DOHH2 (cell line): ENCODE measurements around the gene TRIM38.
"Not testable (repeated sequence)": the region's sequence is repeated elsewhere in the genome, so short reads cannot be mapped to it uniquely, and the experiment has no call there.

Source experiments
- H3F3A ChIP-seq: fragments of 200-600 bp; sonication (generic), shearing (Covaris generic); 2 replicates; pipeline ENCODE4 v1.6.0; 2016; ENCODE audit warnings: antibody characterized with exemption, mild to moderate bottlenecking; ENCODE audit not compliant: control insufficient read depth, insufficient read depth
- H3K27ac ChIP-seq: fragments of 200-600 bp; sonication (generic); 2 replicates; pipeline ENCODE4 v1.5.1; 2014; ENCODE audit warnings: low read depth, mild to moderate bottlenecking, low read length, moderate library complexity
- H3K27me3 ChIP-seq: fragments of 200-600 bp; sonication (generic); 2 replicates; pipeline ENCODE4 v1.6.1; 2014; ENCODE audit warnings: mild to moderate bottlenecking, low read length, mixed read lengths; ENCODE audit not compliant: control insufficient read depth
- H3K36me3 ChIP-seq: fragments of 200-600 bp; sonication (generic); 2 replicates; pipeline ENCODE4 v1.6.1; 2014; ENCODE audit warnings: mild to moderate bottlenecking, low read length, moderate library complexity, mixed read lengths; ENCODE audit not compliant: control insufficient read depth
- H3K4me1 ChIP-seq: fragments of 200-600 bp; sonication (generic); 2 replicates; pipeline ENCODE4 v1.6.1; 2014; ENCODE audit warnings: mild to moderate bottlenecking, low read length, mixed read lengths; ENCODE audit not compliant: control insufficient read depth
- H3K4me2 ChIP-seq: fragments of 200-600 bp; sonication (generic); 2 replicates; pipeline ENCODE4 v1.6.0; 2014; ENCODE audit warnings: mild to moderate bottlenecking, low read length, moderate library complexity
- H3K4me3 ChIP-seq: fragments of 200-600 bp; sonication (generic); 2 replicates; pipeline ENCODE4 v1.5.1; 2014; ENCODE audit warnings: mild to moderate bottlenecking, low read length, mixed read lengths
- H3K79me2 ChIP-seq: fragments of 200-600 bp; sonication (generic); 2 replicates; pipeline ENCODE4 v1.6.1; 2014; ENCODE audit warnings: mild to moderate bottlenecking, low read length, mixed read lengths; ENCODE audit not compliant: control insufficient read depth
- H3K9me2 ChIP-seq: fragments of 200-600 bp; sonication (generic); replicated peaks from 2 replicates; pipeline ENCODE4 v1.6.1; 2014; ENCODE audit warnings: mild to moderate bottlenecking, low read length, mixed read lengths; ENCODE audit not compliant: control insufficient read depth
- H3K9me3 ChIP-seq: fragments of 200-600 bp; sonication (generic); 2 replicates; pipeline ENCODE4 v1.6.1; 2014; ENCODE audit warnings: antibody characterized with exemption, low read length, mixed read lengths; ENCODE audit not compliant: control insufficient read depth, insufficient read depth
- H4K20me1 ChIP-seq: fragments of 200-600 bp; sonication (generic); 2 replicates; pipeline ENCODE4 v1.6.0; 2014; ENCODE audit warnings: low read depth, mild to moderate bottlenecking, antibody characterized with exemption, low read length, moderate library complexity; ENCODE audit not compliant: control insufficient read depth, insufficient read depth
- CTCF ChIP-seq: fragments of 200-600 bp; sonication (generic); IDR thresholded peaks from one replicate; pipeline ENCODE4 v1.5.1; 2014; ENCODE audit warnings: antibody characterized with exemption, mild to moderate bottlenecking, low read depth, low read length; ENCODE audit not compliant: poor library complexity, severe bottlenecking
- EZH2phosphoT487 ChIP-seq: fragments of 200-600 bp; sonication (generic); IDR thresholded peaks from 2 replicates; pipeline ENCODE4 v1.6.1; 2017; ENCODE audit warnings: borderline replicate concordance, mild to moderate bottlenecking, antibody characterized with exemption, low read length, moderate library complexity, mixed read lengths

The TRIM38 gene

GRCh38 chr6:26009817-26010216 is 47.2 kb downstream of the TRIM38 start:
- Histone ChIP-seq H3K27ac (no peak overlapping the region), H3K4me3 (no peak overlapping the region), H3K27me3 (no peaks in the 10 kb centered on the region), H3F3A (no peaks in the 10 kb centered on the region), H3K36me3 (no peaks in the 10 kb centered on the region), H4K20me1 (no peaks in the 10 kb centered on the region), H3K4me2 (peak overlapping the region; percentile 24; the same call in 1 of the 2 replicates), H3K4me1 (peaks cover 14% of the 10 kb centered on the region), H3K9me3 (no peaks in the 10 kb centered on the region), H3K79me2 (no peaks in the 10 kb centered on the region), H3K9me2 (no peaks in the 10 kb centered on the region)
- TF ChIP-seq CTCF (no peak), EZH2phosphoT487 (no peak)

- Histone ChIP-seq H3K4me1 (peaks cover 4% of the 10 kb centered on the region), H3K27me3 (no peaks in the 10 kb centered on the region), H4K20me1 (no peaks in the 10 kb centered on the region), H3K79me2 (no peaks in the 10 kb centered on the region), H3K4me2 (no peak overlapping the region), H3K27ac (no peak overlapping the region), H3K36me3 (no peaks in the 10 kb centered on the region), H3K9me2 (no peaks in the 10 kb centered on the region), H3F3A (no peaks in the 10 kb centered on the region), H3K9me3 (no peaks in the 10 kb centered on the region), H3K4me3 (no peak overlapping the region)
- TF ChIP-seq EZH2phosphoT487 (no peak), CTCF (no peak)
Observed at GRCh38 chr6:26012061-26012460, 49.5 kb downstream of the TRIM38 start.

GRCh38 chr6:26014386-26014785 is 51.8 kb downstream of the TRIM38 start:
- not testable (repeated sequence) for H3K4me1 ChIP-seq, H3F3A ChIP-seq, H3K36me3 ChIP-seq, H3K27ac ChIP-seq, H4K20me1 ChIP-seq, H3K27me3 ChIP-seq, H3K9me2 ChIP-seq, H3K9me3 ChIP-seq, H3K79me2 ChIP-seq, H3K4me2 ChIP-seq, H3K4me3 ChIP-seq

GRCh38 chr6:26016245-26016962 is 53.8 kb downstream of the TRIM38 start:
- Histone ChIP-seq H3K79me2 (no peaks in the 10 kb centered on the region), H3K4me1 (peaks cover 14% of the 10 kb centered on the region), H3K9me3 (no peaks in the 10 kb centered on the region; the same call in 1 of the 2 replicates), H3K9me2 (no peaks in the 10 kb centered on the region), H3K36me3 (peaks cover 7% of the 10 kb centered on the region), H3K27me3 (no peaks in the 10 kb centered on the region), H3K27ac (no peak overlapping the region), H3F3A (peaks cover 9% of the 10 kb centered on the region), H4K20me1 (no peaks in the 10 kb centered on the region), H3K4me3 (no peak overlapping the region), H3K4me2 (no peak overlapping the region)
- TF ChIP-seq EZH2phosphoT487 (no peak), CTCF (no peak)
